Measurements from ENCODE around the gene IFNG-AS1.

The IFNG-AS1 gene

GRCh38 chr12:68036642-68037041 is 47.4 kb downstream of the IFNG-AS1 start:
- no peak for DNase-seq (ENCODE audit: low read depth, low spot score)

DNA sequence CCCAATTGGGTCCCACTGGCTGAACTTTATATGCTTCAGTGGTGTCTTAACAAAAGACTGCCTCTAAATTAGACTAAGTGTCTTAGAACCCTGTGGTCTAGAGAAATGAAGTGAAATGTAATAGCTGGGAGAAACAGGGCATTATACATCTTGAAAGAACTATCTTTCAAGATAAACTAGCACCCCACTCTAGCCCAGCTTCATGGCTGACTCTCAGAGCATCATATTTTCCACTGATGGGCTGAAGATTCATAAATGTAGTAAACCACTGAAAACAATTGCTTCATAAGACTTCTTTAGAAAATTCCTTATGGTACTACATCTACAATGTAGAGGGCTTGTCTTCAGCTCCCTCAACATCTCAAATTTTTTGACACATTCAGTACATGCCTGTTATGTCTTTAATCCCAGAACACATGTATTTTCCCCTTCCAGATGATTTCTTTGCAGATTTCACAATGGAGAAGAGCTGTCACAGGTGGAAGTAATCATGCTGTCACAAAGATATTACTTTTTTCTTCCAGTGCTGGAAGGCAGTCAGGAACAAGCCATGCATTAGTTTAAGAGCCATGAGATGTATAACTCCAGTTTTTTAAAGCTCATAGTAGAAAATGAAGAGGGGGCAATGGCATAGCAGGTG is 48.5 kb downstream of the IFNG-AS1 start:
- DNase-seq (ENCODE audit: low read depth, low spot score) = no peak

DNA sequence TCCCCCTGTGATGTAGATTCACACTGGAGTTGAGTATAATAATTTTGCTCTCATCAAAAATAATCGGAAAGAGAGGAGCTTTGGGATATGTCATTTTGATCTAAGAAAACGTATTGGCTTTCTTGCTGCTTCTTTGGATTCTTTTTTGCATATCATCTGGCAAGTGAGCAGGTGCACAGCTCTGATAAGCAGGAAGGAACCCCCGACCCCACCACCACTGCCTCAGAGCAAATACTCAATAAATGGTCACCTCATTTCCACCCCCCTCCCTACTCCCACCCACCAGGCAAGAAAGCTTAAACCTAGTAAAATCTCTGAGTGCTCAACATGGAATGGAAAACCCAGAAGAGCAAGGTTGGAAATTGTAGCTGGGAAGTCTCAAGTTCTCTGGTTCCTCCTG is 49.4 kb downstream of the IFNG-AS1 start:
- DNase-seq (ENCODE audit: low read depth, low spot score) = no peak

- DNase-seq (ENCODE audit: low read depth, low spot score) = peak; percentile 11
Observed at GRCh38 chr12:68040450-68041075, 51.3 kb downstream of the IFNG-AS1 start.

- DNase-seq (ENCODE audit: low read depth, low spot score) = no peak
Observed at GRCh38 chr12:68042212-68042699, 53.0 kb downstream of the IFNG-AS1 start.

- DNase-seq (ENCODE audit: low read depth, low spot score) = no peak
Observed at GRCh38 chr12:68043435-68043834, 54.2 kb downstream of the IFNG-AS1 start.

GRCh38 chr12:68048648-68049297 is 59.5 kb downstream of the IFNG-AS1 start:
- no peak for DNase-seq (ENCODE audit: low read depth, low spot score)

GRCh38 chr12:68056300-68056699 is 67.1 kb downstream of the IFNG-AS1 start:
- no peak for DNase-seq (ENCODE audit: low read depth, low spot score)

GRCh38 chr12:68063900-68064590 is 74.8 kb downstream of the IFNG-AS1 start:
- DNase-seq (ENCODE audit: low read depth, low spot score) = no peak

DNA sequence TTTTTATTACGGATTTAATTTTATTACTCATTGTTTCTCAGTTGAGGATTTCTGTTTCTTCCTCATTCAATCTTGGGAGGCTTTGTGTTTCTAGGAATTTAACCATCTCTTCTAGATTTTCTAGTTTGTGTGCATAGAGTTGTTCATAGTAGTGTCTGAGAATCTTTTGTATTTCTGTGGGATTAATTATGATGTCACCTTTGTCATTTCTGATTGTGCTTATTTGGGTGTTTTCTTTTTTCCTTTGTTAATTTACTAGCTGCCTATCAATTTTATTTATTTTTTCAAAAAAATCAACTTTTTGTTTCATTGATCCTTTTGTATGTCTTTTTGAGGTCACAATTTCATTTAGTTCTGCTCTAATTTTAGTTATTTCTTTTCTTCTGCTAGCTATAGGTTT is 75.9 kb downstream of the IFNG-AS1 start:
- no peak for DNase-seq (ENCODE audit: low read depth, low spot score)

DNA sequence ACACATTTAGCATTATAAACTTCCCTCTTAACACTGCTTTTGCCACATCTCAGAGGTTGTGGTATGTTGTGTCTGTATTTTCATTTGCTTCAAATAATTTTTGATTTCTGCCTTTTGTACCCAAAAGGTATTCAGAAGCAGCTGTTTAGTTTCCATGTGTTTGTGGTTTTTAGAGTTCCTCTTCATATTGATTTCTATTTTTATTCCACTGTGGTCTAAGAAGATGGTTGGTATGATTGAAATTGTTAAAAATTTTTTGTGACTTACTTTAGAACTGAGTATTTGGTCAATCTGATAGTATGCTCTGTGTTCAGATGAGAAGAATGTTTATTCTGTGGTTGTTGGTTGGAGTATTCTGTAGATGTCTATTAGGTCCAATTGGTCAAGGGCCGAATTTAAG is 76.4 kb downstream of the IFNG-AS1 start:
- DNase-seq (ENCODE audit: low read depth, low spot score) = no peak

GRCh38 chr12:68067762-68068376 is 78.6 kb downstream of the IFNG-AS1 start:
- DNase-seq (ENCODE audit: low read depth, low spot score) = no peak

DNA sequence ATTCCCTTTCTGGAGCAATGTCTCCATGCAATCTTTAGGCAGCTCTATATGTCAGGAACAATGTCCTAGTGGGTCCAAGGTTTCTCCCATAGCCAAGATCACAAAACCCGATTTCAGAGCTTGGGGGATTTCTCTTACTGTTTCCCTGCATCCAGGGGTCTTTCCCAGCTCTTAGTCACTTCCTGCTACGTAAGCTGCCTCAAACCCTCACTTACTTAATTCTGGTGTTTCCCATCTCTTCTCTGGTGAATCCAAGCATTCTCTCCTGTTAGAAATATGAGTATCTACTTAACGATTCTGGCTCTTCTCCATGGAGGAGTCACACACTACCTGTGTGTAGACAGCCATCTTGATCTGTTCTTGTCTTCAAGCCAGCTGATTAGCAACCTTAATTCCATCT is 80.0 kb downstream of the IFNG-AS1 start:
- DNase-seq (ENCODE audit: low read depth, low spot score) = no peak
